ENCODE data around the gene GNAL.

GNAL gene

DNA sequence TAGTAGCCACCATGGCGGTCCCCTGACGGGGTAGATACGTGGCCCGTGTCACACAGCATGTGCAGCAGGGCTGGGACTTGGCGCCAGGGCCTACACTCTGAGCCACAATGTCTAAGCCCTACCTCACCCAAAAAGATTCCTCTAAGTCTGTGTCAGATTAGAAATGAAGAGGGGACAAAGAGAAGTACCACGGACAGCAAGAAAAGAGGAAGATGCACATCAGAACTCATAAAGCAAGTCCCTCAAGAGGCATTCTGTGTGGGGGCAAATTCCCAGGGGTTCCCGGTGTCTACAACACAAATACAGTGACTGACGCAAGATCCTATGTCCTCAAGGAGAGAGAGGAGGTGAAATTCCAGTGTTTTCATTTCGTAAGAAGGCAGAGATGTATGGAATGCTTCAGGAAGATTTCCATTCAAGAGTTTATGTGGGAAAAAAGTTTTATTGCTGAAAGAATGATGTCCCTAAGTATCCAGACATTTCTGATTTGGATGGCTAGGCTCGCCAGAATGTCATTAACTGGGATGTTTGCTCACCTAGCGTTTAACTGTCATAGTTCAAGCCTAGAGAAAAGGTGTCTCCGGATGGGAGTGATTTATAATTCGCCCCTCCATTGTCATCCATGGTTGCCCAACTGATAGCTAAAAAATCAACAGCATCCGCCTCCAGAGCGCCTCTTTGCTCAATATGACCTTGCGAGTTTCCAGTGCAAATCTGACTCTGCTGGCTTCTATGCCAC lies 86.5 kb downstream of the GNAL start:
- Histone ChIP-seq H3K36me3 (ENCODE audit: low read length) (no peaks in the 10 kb centered on the region), H3K4me3 (ENCODE audit: insufficient read depth, low read length, poor library complexity, severe bottlenecking) (no peak overlapping the region), H3K9me2 (replicated peaks; ENCODE audit: insufficient read depth, low read length) (no peaks in the 10 kb centered on the region), H3F3A (ENCODE audit: insufficient read depth) (no peaks in the 10 kb centered on the region), H4K20me1 (ENCODE audit: low read depth, low read length) (no peaks in the 10 kb centered on the region), H3K9ac (ENCODE audit: low read length) (no peak overlapping the region), H2AFZ (ENCODE audit: low read depth, low read length, severe bottlenecking) (no peak overlapping the region), H3K4me2 (ENCODE audit: low read depth, low read length, poor library complexity, severe bottlenecking) (no peak overlapping the region), H3K9me3 (ENCODE audit: insufficient read depth, low read length) (no peaks in the 10 kb centered on the region), H3K27ac (ENCODE audit: low read depth, low read length) (no peak overlapping the region), H3K79me2 (ENCODE audit: insufficient read depth, low read length) (no peaks in the 10 kb centered on the region), H3K27me3 (ENCODE audit: low read length) (no peaks in the 10 kb centered on the region)
- no peak for TF ChIP-seq EZH2phosphoT487 (conservative IDR thresholded peaks at IDR 0.05; ENCODE audit: low read length)
- TF ChIP-seq, protein P1, sequence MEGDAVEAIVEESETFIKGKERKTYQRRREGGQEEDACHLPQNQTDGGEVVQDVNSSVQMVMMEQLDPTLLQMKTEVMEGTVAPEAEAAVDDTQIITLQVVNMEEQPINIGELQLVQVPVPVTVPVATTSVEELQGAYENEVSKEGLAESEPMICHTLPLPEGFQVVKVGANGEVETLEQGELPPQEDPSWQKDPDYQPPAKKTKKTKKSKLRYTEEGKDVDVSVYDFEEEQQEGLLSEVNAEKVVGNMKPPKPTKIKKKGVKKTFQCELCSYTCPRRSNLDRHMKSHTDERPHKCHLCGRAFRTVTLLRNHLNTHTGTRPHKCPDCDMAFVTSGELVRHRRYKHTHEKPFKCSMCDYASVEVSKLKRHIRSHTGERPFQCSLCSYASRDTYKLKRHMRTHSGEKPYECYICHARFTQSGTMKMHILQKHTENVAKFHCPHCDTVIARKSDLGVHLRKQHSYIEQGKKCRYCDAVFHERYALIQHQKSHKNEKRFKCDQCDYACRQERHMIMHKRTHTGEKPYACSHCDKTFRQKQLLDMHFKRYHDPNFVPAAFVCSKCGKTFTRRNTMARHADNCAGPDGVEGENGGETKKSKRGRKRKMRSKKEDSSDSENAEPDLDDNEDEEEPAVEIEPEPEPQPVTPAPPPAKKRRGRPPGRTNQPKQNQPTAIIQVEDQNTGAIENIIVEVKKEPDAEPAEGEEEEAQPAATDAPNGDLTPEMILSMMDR (IDR thresholded peaks at IDR 0.05; ENCODE audit: insufficient read depth, low read length, poor library complexity, severe bottlenecking) = no peak

DNA sequence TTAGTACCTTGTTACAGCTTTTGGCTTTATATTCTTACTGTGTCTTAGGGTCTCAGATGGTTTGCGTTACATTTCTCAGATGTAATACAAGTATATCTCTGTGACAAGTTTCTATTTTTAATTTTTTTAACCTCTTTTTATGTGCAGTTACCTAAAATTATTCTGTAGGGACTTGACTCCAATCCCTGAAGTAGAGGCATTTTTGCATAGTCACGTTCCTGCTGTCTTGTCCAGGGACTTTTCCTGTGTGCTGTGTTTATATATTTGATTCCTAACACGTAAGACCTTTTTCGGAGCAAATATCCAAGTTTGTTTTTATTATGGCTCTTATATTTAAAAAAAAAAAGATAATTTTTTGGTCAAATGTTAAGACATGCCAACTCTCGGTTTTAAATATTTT lies 91.0 kb downstream of the GNAL start:
- H3K9ac ChIP-seq (ENCODE audit: low read length) = no peak overlapping the region
- H3K9me3 ChIP-seq (ENCODE audit: insufficient read depth, low read length) = no peaks in the 10 kb centered on the region
- H3K36me3 ChIP-seq (ENCODE audit: low read length) = no peaks in the 10 kb centered on the region
- no peak overlapping the region for H3K4me3 ChIP-seq (ENCODE audit: insufficient read depth, low read length, poor library complexity, severe bottlenecking)
- no peak overlapping the region for H3K27ac ChIP-seq (ENCODE audit: low read depth, low read length)
- no peaks in the 10 kb centered on the region for H3K9me2 ChIP-seq (replicated peaks; ENCODE audit: insufficient read depth, low read length)
- H3K4me2 ChIP-seq (ENCODE audit: low read depth, low read length, poor library complexity, severe bottlenecking) = no peak overlapping the region
- H4K20me1 ChIP-seq (ENCODE audit: low read depth, low read length) = no peaks in the 10 kb centered on the region
- H3K79me2 ChIP-seq (ENCODE audit: insufficient read depth, low read length) = no peaks in the 10 kb centered on the region
- no peaks in the 10 kb centered on the region for H3F3A ChIP-seq (ENCODE audit: insufficient read depth)
- H3K27me3 ChIP-seq (ENCODE audit: low read length) = no peaks in the 10 kb centered on the region
- H2AFZ ChIP-seq (ENCODE audit: low read depth, low read length, severe bottlenecking) = no peak overlapping the region
- no peak for TF ChIP-seq EZH2phosphoT487 (conservative IDR thresholded peaks at IDR 0.05; ENCODE audit: low read length)
- TF ChIP-seq, protein P1 (IDR thresholded peaks at IDR 0.05; ENCODE audit: insufficient read depth, low read length, poor library complexity, severe bottlenecking) = no peak

DNA sequence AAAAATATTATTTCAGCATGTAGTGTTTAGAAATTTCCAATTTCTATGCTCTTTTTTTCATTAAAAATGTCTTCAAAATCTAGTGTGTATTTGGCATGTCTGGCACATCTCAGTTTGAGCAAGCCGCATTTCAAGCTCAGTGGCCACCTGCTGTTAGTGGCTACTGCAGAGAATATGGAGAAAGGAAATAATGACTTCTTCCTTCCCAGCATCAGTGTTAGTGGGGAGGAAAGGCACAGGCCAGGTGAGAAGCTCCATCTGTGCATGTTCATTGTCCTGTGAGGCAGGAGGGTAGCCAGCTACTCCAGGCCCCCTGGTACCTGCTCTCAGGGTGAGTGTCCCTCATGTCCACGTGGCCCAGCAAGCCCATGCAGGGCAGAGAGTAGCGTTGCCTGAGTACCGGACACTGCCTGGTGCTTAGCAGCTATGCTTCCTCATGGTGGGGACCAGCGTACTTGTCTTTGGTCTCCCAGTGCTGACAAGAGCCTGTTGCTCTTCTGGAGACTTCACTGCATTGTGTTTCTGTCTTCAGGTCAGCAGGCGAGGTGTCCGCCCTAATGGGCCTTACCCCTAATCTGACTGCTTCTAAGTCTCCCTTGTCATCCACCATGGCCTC lies 94.8 kb downstream of the GNAL start:
- H3K9me3 ChIP-seq (ENCODE audit: insufficient read depth, low read length) = no peaks in the 10 kb centered on the region
- no peaks in the 10 kb centered on the region for H3F3A ChIP-seq (ENCODE audit: insufficient read depth)
- no peaks in the 10 kb centered on the region for H3K36me3 ChIP-seq (ENCODE audit: low read length)
- TF ChIP-seq, protein P1 (IDR thresholded peaks at IDR 0.05; ENCODE audit: insufficient read depth, low read length, poor library complexity, severe bottlenecking) = no peak
- no peak for TF ChIP-seq EZH2phosphoT487 (conservative IDR thresholded peaks at IDR 0.05; ENCODE audit: low read length)
- H4K20me1 ChIP-seq (ENCODE audit: low read depth, low read length) = no peaks in the 10 kb centered on the region
- no peak overlapping the region for H3K9ac ChIP-seq (ENCODE audit: low read length)
- no peak overlapping the region for H2AFZ ChIP-seq (ENCODE audit: low read depth, low read length, severe bottlenecking)
- no peak overlapping the region for H3K27ac ChIP-seq (ENCODE audit: low read depth, low read length)
- H3K4me3 ChIP-seq (ENCODE audit: insufficient read depth, low read length, poor library complexity, severe bottlenecking) = no peak overlapping the region
- H3K4me2 ChIP-seq (ENCODE audit: low read depth, low read length, poor library complexity, severe bottlenecking) = no peak overlapping the region
- H3K27me3 ChIP-seq (ENCODE audit: low read length) = no peaks in the 10 kb centered on the region
- no peaks in the 10 kb centered on the region for H3K79me2 ChIP-seq (ENCODE audit: insufficient read depth, low read length)
- no peaks in the 10 kb centered on the region for H3K9me2 ChIP-seq (replicated peaks; ENCODE audit: insufficient read depth, low read length)
